ENCODE measurements around the gene EBLN2. TPM values are rescaled to one million over a fixed set of nuclear protein-coding genes. Genes with fewer than 3 reads are reported as not detected.

Gene EBLN2
- total RNA-seq, 1 donor from 2014 or later: 9.4 TPM

DNA sequence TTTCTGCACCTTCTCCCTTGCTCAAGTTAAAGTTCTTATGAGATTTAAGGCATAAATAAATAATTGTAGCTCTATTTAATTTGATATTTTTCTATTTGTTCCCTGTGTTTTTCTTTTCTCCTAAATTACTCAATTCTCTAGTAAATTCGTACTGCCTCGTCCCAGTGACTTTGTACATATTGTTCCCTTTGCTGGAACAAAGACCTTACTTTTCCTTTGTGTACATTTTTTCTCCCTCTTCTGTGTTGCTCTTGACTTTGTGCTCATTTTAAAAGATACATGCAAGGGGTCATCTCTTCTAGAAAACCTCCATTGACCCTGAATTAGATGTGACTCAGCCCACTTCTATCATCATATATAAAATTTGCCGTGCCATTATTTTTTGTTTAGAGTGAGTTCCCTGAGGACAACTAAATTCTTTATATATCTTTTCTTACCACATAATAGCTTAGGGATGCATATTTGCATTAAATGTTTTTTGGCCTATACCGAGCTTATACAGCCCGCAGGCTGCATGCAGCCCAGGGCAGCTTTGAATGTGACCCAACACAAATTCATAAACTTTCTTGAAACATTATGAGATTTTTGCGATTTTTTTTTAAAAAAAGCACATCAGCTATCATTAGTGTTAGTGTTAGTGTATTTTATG is 35.2 kb upstream of the EBLN2 start:
- Mint-ChIP-seq H3K36me3 (ENCODE audit: low read depth) (peaks cover 26% of the 10 kb centered on the region), H3K9me3 (no peaks in the 10 kb centered on the region), H3K4me3 (no peak overlapping the region), H3K4me1 (peaks cover 68% of the 10 kb centered on the region), H3K27ac (no peak overlapping the region), H3K27me3 (no peaks in the 10 kb centered on the region)
- DNase-seq (no peak), ATAC-seq (ENCODE audit: low read depth) (no peak)
- POLR2A ChIA-PET: interaction anchor here (0.6 kb wide), 1 partner anchor 9 kb away, joined by 5 read pairs; no protein-coding TSS in a partner anchor
- TF ChIP-seq, protein P1, sequence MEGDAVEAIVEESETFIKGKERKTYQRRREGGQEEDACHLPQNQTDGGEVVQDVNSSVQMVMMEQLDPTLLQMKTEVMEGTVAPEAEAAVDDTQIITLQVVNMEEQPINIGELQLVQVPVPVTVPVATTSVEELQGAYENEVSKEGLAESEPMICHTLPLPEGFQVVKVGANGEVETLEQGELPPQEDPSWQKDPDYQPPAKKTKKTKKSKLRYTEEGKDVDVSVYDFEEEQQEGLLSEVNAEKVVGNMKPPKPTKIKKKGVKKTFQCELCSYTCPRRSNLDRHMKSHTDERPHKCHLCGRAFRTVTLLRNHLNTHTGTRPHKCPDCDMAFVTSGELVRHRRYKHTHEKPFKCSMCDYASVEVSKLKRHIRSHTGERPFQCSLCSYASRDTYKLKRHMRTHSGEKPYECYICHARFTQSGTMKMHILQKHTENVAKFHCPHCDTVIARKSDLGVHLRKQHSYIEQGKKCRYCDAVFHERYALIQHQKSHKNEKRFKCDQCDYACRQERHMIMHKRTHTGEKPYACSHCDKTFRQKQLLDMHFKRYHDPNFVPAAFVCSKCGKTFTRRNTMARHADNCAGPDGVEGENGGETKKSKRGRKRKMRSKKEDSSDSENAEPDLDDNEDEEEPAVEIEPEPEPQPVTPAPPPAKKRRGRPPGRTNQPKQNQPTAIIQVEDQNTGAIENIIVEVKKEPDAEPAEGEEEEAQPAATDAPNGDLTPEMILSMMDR (IDR thresholded peaks at IDR 0.05): no peak
- intact Hi-C loops (cut with micrococcal nuclease): no loop called here
- CTCF ChIA-PET: no interaction called here

DNA sequence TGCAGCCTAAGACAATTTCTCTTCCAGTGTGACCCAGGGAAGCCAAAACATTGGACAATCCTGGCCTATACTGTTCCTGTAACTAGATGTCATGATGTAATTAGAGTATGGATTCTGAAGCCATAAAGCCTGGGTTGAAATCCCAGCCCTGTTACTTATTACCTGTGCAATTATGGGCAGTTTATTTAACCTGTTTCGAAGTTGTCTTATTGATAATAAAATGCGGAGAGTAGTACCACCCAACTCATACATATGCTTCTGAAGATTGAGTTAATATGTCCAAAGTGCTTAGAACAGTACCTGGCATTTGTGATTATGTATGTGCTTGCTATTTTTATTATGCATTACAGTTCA is 34.7 kb upstream of the EBLN2 start:
- Mint-ChIP-seq H3K36me3 (ENCODE audit: low read depth) (peaks cover 26% of the 10 kb centered on the region), H3K4me1 (peaks cover 68% of the 10 kb centered on the region), H3K4me3 (no peak overlapping the region), H3K9me3 (no peaks in the 10 kb centered on the region), H3K27me3 (no peaks in the 10 kb centered on the region), H3K27ac (no peak overlapping the region)
- POLR2A ChIA-PET: interaction anchor here (0.6 kb wide), 1 partner anchor 10 kb away, joined by 5 read pairs; no protein-coding TSS in a partner anchor
- intact Hi-C loops (cut with micrococcal nuclease): loop anchor here (1.0 kb wide), 1 partner anchor 9 kb away; no protein-coding TSS in a partner anchor
- DNase-seq (no peak), ATAC-seq (ENCODE audit: low read depth) (no peak)
- TF ChIP-seq, protein P1 (IDR thresholded peaks at IDR 0.05): no peak
- CTCF ChIA-PET: no interaction called here

DNA sequence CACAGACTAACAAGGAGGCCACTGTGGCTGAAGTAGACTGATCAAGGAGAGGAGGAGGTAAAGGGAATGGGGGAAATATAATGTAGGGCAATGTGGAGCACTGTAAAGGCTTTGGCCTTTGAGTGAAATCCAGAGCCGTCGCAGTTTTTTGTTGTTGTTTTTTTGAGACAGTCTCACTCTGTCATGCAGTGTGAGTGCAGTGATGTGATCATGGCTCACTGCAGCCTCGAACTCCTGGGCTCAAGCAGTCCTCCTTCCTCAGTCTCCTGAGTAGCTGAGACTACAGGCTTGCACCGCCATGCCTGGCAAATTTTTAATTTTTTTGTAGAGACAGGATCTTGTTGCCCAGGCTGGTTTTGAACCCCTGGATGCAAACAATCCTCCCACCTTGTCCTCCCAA is 32.7 kb upstream of the EBLN2 start:
- TF ChIP-seq, protein P1 (IDR thresholded peaks at IDR 0.05): no peak
- Mint-ChIP-seq H3K4me1 (peaks cover 72% of the 10 kb centered on the region), H3K9me3 (no peaks in the 10 kb centered on the region), H3K36me3 (ENCODE audit: low read depth) (peaks cover 21% of the 10 kb centered on the region), H3K27me3 (no peaks in the 10 kb centered on the region), H3K27ac (no peak overlapping the region), H3K4me3 (no peak overlapping the region)
- DNase-seq (no peak), ATAC-seq (ENCODE audit: low read depth) (no peak)
- POLR2A ChIA-PET: no interaction called here
- CTCF ChIA-PET: no interaction called here
- intact Hi-C loops (cut with micrococcal nuclease): no loop called here

DNA sequence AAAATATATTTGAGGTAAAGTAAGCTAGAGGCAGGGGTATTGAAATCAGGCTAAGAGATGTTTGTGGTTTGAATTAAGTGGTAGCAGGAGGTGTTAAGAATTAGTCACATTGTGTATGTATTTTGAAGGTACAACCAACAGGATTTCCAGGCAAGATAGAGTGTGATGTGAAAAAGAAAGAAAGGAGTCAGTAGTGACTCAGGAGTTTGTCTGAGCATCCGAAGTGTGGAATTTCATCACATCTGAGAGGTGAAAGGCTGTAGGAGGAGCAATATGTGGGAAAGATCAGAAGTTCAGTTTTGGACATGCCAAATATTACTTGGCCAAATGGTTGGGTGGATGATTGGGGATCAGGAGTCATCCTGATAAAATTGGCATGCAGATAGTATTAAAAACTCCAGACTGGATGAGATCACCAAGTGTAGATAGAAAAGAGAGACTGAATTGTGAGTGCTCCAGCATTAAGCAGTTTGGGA is 32.1 kb upstream of the EBLN2 start:
- H3K9me3 Mint-ChIP-seq: no peaks in the 10 kb centered on the region
- no peaks in the 10 kb centered on the region for H3K27me3 Mint-ChIP-seq
- no peak overlapping the region for H3K4me3 Mint-ChIP-seq
- H3K4me1 Mint-ChIP-seq: peaks cover 72% of the 10 kb centered on the region
- intact Hi-C loops (cut with micrococcal nuclease): no loop called here
- ATAC-seq (ENCODE audit: low read depth) (no peak), DNase-seq (no peak)
- ChIA-PET POLR2A (no interaction called here), CTCF (no interaction called here)
- TF ChIP-seq, protein P1 (IDR thresholded peaks at IDR 0.05): no peak
- H3K27ac Mint-ChIP-seq: no peak overlapping the region
- peaks cover 21% of the 10 kb centered on the region for H3K36me3 Mint-ChIP-seq (ENCODE audit: low read depth)

DNA sequence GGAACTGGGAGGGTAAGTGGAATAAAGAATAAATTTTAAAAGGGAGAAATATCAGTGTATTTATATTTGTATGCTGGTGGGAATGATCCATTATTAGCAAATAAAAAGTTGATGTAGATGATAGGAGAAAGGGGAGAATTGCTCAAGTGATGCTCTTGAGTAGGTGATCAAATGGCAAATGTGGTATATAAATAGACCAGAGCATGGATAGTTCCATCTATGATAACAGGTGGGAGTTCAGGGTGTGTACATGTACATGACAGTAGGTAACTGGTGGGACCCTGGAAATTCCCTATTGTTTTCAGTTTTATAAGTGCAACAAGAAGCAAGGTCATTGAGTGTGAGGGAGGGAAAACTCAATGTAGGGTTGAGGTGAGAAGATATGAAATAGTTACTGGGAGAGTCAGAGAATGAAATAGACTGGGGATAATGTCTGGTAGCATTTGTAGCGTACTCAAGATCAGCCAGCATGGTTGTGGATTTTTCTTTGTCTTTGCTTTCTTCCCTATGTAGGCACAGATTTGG is 31.3 kb upstream of the EBLN2 start:
- CTCF ChIA-PET: no interaction called here
- POLR2A ChIA-PET: no interaction called here
- Mint-ChIP-seq H3K27ac (no peak overlapping the region), H3K4me3 (no peak overlapping the region), H3K9me3 (no peaks in the 10 kb centered on the region), H3K27me3 (no peaks in the 10 kb centered on the region), H3K36me3 (ENCODE audit: low read depth) (peaks cover 25% of the 10 kb centered on the region), H3K4me1 (peaks cover 74% of the 10 kb centered on the region)
- intact Hi-C loops (cut with micrococcal nuclease): loop anchor here (5.0 kb wide), 1 partner anchor 33 kb away; the partner anchor contains the start of gene PPP4R2
- DNase-seq (no peak), ATAC-seq (ENCODE audit: low read depth) (no peak)
- TF ChIP-seq, protein P1 (IDR thresholded peaks at IDR 0.05): no peak
